Choroid plexus epithelial cell (primary cell): ENCODE data around the gene ABI3BP.

Source experiments
- DNase-seq: peaks from one replicate; pipeline ENCODE4 v3.0.0-alpha.2; 2010; ENCODE audit warnings: low read depth
- H3K4me3 ChIP-seq: 2 replicates; pipeline ENCODE4 v1.5.1; 2011; ENCODE audit warnings: low read depth, mild to moderate bottlenecking, control low read depth, low read length, moderate library complexity
- CTCF ChIP-seq: conservative IDR thresholded peaks from 2 replicates; pipeline ENCODE4 v1.5.1; 2011; ENCODE audit warnings: low read depth, mild to moderate bottlenecking, control low read depth, inconsistent platforms, low read length, moderate library complexity

The ABI3BP gene

DNA sequence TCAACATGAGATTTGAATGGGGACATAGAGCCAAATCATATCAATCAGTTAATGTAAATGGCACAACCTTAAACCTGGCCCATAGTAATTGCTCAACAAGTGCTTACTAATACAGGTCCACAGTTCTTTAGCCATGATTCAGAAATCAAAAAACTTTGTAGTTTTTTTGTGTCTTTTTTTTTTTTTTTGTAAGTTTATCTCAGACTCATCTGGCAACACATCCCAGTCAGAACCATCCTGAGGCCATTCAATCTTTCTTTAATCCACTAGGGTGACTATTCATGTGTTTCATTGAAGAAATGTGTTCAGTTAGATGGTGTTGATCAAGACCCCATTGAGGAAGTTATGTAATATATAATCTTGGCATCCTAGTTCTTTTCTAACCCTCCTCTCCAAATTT lies 65.4 kb downstream of the ABI3BP start:
- DNase-seq: peak; percentile 8
- no peak overlapping the region for H3K4me3 ChIP-seq
- TF ChIP-seq CTCF: no peak

DNA sequence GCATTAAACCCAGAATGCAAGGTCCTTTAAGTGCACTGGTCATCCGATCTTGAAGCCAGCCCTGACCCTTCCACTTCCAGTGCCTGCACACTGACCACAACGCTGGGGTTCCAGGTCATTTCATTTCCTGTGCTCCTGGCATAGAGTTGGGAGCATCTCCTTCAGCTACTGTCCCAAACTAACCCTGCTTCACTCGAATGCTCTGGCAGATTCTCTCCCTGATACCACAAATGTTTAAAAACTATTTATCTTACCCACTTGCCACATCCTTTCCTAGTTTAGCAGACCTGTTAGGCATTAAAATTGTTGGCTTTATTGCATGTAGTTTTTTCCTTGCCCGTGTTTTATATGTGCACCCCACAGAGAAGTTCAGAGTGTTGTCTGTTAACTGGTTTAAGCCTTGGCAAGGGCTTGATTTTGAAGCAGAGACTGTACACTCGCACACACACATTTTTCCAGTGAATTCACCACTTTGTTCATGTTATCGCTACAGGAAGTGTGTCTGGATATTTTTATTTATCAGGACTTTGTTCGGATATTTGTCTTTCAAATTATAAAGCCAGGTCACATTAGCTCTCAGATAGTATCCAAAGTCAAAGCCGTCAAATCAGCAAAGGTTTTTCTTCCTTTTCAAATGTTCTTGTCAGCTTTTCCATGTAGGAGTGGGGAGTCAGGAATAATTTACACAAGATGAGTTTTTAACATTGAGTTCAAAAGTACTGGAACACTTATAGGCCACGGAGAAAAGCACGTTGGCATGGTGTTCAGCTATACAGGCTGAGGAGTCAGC lies 77.3 kb downstream of the ABI3BP start:
- DNase-seq: peak; percentile 36
- no peak for TF ChIP-seq CTCF
- H3K4me3 ChIP-seq: no peak overlapping the region

DNA sequence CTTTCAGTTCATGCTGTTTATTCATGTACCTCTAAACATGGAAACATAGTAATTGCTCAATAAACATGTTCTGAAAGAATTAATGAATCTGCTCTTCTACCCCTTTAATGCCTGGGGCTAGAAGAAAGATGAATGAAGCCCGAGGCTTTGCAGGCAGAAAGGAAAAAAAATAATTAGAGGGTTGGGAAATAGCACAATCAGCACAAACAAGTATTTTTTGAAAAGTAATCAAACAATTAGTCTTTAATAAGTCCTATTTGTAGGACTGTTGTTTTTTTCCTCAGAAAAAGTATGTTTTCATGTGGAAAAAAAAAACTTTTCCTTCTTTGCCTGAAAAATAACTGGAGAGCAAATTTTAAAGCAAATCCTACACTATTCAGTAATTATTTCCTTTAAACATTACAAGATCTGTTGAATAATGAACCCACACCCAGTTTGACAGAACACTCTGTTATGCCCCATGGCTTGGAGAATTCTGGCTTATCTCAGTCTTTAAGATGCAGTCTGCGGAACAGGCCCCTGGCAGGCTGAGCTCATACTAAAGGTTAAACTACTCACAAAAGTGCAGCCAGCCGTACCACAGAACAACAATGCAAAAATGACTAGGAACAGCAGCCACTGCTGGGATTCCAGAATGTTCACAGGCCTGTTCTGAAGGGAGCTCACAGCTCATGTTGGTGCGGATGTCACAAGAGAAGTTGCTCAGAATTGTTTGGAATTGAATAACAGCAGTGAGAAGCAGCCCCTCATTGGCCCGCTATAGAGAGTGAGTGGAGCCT lies 79.2 kb downstream of the ABI3BP start:
- no peak for TF ChIP-seq CTCF
- H3K4me3 ChIP-seq: no peak overlapping the region
- peak; percentile 88 for DNase-seq

DNA sequence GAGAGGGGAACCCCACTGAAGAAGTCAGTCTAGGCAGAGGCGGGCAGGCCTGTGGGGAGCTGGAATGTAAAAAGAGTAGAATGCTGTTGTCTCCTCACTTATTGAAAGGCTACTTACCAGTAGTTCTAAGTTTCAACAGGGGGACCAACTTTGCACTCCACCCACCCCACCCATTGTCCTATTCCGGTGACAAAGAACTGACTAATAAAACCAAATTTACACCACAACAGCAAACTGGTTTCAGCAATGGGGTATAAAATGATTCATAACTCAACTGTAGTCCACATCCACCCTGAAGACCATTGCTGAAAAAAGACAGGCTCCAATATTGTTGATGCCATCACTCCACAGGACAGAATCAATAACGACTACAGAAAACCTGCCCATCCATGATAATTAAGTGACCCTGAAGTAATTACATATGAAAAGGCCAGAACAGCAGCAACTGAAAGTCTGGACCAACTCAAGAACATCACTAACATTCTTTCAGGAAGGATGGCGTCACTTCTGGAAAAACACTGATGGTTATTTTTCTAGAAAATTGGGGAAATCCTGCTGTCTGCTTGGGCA lies 80.2 kb downstream of the ABI3BP start:
- DNase-seq: no peak
- no peak for TF ChIP-seq CTCF
- no peak overlapping the region for H3K4me3 ChIP-seq

DNA sequence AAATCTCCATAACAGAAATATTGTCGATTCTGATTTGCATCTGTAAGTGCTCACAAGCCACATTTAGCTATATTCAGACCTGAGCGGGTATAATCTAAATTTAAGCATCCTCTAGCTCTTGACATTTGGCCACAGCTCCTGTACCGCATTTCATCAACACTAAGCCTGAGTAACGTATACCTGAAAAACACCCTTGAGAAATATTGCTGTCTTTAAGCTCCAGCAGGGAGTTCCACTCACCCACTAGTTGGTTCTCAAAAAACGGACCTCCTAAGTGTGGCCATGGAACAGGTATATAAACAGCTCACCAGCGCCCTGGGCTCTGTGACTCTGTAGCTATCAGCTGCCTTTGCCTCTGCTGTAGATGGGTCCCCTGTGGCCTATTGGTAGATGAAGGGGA lies 80.7 kb downstream of the ABI3BP start:
- DNase-seq: no peak
- TF ChIP-seq CTCF: no peak
- no peak overlapping the region for H3K4me3 ChIP-seq

DNA sequence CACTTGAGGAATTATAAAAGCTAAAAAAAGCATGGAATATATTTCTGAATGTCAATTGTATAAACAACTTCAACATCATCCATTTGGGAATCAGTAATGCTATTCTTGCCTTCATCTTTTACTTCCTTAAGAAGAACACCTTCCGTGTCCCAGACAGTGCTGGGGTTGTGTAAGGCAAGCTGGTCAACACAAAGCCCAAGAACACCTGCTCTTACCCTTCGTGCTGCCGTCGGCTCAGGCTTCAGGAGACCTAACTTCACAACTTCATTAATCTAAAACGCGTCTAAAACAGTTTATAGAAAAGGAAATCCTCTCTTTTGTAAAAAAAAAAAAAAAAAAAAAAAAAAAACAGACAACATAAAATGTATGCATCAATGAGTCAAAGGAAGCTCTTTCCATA lies 81.3 kb downstream of the ABI3BP start:
- DNase-seq: no peak
- no peak for TF ChIP-seq CTCF
- no peak overlapping the region for H3K4me3 ChIP-seq
